ENCODE results near the gene SINHCAF. TPM values are rescaled to one million over a fixed set of nuclear protein-coding genes. Genes with fewer than 3 reads are reported as not detected.
"Not testable (repeated sequence)": the region's sequence is repeated elsewhere in the genome, so short reads cannot be mapped to it uniquely, and the experiment has no call there.

SINHCAF gene
- total RNA-seq, 4 donors from 2014 or later: 1.5 to 8.6 (median 2.8) TPM

GRCh38 chr12:31245822-31246469 is 80.0 kb downstream of the SINHCAF start:
- in situ Hi-C loops (cut with MboI; ENCODE audit: low sequenced_read_pairs in 4 of 4): loop anchor here in 1 of 4 donors (25.0 kb wide), 2 partner anchors 134 to 384 kb away; no protein-coding TSS in a partner anchor
- no peaks in the 10 kb centered on the region for H3K4me1 ChIP-seq
- H3K27ac ChIP-seq: no peak overlapping the region
- H3K27me3 ChIP-seq: no peaks in the 10 kb centered on the region
- intact Hi-C loops (cut with DNase I; ENCODE audit: low total_unique reads): no loop called here
- no peaks in the 10 kb centered on the region for H3K9me3 ChIP-seq
- H3K4me3 ChIP-seq: no peak overlapping the region
- TF ChIP-seq POLR2A (IDR thresholded peaks at IDR 0.05): no peak
- TF ChIP-seq, protein P1, sequence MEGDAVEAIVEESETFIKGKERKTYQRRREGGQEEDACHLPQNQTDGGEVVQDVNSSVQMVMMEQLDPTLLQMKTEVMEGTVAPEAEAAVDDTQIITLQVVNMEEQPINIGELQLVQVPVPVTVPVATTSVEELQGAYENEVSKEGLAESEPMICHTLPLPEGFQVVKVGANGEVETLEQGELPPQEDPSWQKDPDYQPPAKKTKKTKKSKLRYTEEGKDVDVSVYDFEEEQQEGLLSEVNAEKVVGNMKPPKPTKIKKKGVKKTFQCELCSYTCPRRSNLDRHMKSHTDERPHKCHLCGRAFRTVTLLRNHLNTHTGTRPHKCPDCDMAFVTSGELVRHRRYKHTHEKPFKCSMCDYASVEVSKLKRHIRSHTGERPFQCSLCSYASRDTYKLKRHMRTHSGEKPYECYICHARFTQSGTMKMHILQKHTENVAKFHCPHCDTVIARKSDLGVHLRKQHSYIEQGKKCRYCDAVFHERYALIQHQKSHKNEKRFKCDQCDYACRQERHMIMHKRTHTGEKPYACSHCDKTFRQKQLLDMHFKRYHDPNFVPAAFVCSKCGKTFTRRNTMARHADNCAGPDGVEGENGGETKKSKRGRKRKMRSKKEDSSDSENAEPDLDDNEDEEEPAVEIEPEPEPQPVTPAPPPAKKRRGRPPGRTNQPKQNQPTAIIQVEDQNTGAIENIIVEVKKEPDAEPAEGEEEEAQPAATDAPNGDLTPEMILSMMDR (IDR thresholded peaks at IDR 0.05 in 4 of 5, conservative IDR thresholded peaks at IDR 0.05 in 1 of 5): no peak
- DNase-seq (no peak), ATAC-seq (no peak)
- H3K36me3 ChIP-seq: no peaks in the 10 kb centered on the region

DNA sequence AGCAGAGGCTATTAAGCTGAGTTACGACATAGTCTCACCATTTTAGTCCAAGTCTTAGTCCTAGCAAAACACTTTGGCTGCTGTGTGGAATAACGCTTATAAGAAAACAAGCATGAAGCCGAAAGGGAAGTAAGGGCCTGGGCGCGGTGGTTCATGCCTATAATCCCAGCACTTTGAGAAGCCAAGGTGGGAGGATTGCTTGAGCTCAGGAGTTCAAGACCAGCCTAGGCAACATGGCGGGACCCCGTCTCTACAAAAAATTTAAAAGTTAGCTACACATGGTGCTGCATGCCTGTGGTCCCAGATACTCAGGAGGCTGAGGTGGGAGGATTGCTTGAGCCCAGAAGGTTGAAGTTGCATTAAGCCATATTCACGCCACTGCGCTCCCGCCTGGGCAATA is 83.5 kb downstream of the SINHCAF start:
- H3K27ac ChIP-seq; DNase-seq; H3K36me3 ChIP-seq; H3K4me1 ChIP-seq; H3K9me3 ChIP-seq; intact Hi-C loops (cut with DNase I; ENCODE audit: low total_unique reads); H3K27me3 ChIP-seq; H3K4me3 ChIP-seq; ATAC-seq: not testable (repeated sequence)
- in situ Hi-C loops (cut with MboI; ENCODE audit: low sequenced_read_pairs in 4 of 4): loop anchor here in 1 of 4 donors (25.0 kb wide), 2 partner anchors 130 to 380 kb away; no protein-coding TSS in a partner anchor

DNA sequence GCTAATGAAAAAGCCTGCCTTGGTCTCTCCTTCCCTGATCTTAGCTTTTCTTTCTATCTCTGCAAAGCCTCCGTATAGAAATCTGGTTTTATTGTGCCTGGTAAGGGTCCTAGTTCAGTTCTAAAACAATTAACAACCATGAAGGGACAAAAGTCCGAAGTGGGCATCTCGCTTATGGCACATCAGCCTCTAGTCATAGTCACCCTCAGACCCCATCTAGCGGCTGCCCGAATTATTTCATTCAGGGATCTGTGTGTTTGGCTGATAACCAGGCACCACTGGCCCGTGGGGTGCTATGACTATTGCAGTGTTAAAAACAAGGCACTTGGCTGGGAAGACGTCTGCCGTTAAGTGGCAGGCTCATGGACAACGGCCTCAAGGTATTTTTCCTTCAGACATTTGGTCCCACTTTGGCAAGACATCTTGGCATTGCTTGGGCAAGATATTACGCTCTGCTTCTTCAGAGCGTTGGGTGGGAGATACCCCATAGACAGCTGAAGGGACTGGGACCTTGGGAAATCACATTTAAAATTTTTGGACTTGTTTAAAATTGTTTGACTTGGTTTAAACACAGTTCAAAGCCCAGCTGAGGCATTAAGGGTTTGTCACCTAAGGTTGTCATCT is 87.1 kb downstream of the SINHCAF start:
- DNase-seq (peak in 1 of 2 donors; percentile 34), ATAC-seq (peak in 1 of 2 donors; percentile 69)
- H3K27ac ChIP-seq: no peak overlapping the region
- no peaks in the 10 kb centered on the region for H3K27me3 ChIP-seq
- in situ Hi-C loops (cut with MboI; ENCODE audit: low sequenced_read_pairs in 4 of 4): loop anchor here in 1 of 4 donors (25.0 kb wide), 2 partner anchors 127 to 377 kb away; no protein-coding TSS in a partner anchor
- intact Hi-C loops (cut with DNase I; ENCODE audit: low total_unique reads): loop anchor here (10.0 kb wide), 1 partner anchor 384 kb away; no protein-coding TSS in a partner anchor
- TF ChIP-seq POLR2A (IDR thresholded peaks at IDR 0.05): no peak
- TF ChIP-seq, protein P1 (IDR thresholded peaks at IDR 0.05 in 4 of 5, conservative IDR thresholded peaks at IDR 0.05 in 1 of 5): peak; percentile 27 to 57 (median 51)
- no peak overlapping the region for H3K4me3 ChIP-seq
- no peaks in the 10 kb centered on the region for H3K36me3 ChIP-seq
- H3K4me1 ChIP-seq: no peaks in the 10 kb centered on the region
- no peaks in the 10 kb centered on the region for H3K9me3 ChIP-seq

DNA sequence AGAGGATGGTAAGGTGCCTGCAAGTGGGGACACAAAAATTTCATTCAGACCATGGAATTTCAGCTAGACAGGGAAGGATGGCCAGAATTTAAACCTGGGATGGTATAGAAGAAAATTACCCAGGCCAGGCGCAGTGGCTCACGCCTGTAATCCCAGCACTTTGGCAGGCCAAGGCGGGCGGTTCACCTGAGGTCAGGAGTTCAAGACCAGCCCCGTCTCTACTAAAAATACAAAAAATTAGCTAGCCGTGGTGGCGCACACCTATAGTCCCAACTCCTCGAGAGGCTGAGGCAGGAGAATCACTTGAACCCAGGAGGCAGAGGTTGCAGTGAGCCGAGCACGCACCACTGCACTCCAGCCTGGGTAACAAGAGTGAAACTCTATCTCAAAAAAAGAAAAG is 87.6 kb downstream of the SINHCAF start:
- not testable (repeated sequence) for H3K4me1 ChIP-seq, H3K9me3 ChIP-seq, H3K36me3 ChIP-seq, H3K27me3 ChIP-seq, H3K4me3 ChIP-seq, H3K27ac ChIP-seq, DNase-seq, ATAC-seq
- intact Hi-C loops (cut with DNase I; ENCODE audit: low total_unique reads): loop anchor here (10.0 kb wide), 1 partner anchor 384 kb away; no protein-coding TSS in a partner anchor
- in situ Hi-C loops (cut with MboI; ENCODE audit: low sequenced_read_pairs in 4 of 4): loop anchor here in 1 of 4 donors (25.0 kb wide), 2 partner anchors 126 to 376 kb away; no protein-coding TSS in a partner anchor

GRCh38 chr12:31236998-31237637 is 88.8 kb downstream of the SINHCAF start:
- H3K4me1 ChIP-seq: no peaks in the 10 kb centered on the region
- H3K4me3 ChIP-seq: no peak overlapping the region
- no peaks in the 10 kb centered on the region for H3K36me3 ChIP-seq
- H3K27ac ChIP-seq: no peak overlapping the region
- ATAC-seq: no peak
- no peak for DNase-seq
- no peaks in the 10 kb centered on the region for H3K27me3 ChIP-seq
- no peak for TF ChIP-seq POLR2A (IDR thresholded peaks at IDR 0.05)
- TF ChIP-seq, protein P1 (IDR thresholded peaks at IDR 0.05 in 4 of 5, conservative IDR thresholded peaks at IDR 0.05 in 1 of 5): no peak
- intact Hi-C loops (cut with DNase I; ENCODE audit: low total_unique reads): loop anchor here (10.0 kb wide), 1 partner anchor 382 kb away; no protein-coding TSS in a partner anchor
- in situ Hi-C loops (cut with MboI; ENCODE audit: low sequenced_read_pairs in 4 of 4): loop anchor here in 1 of 4 donors (25.0 kb wide), 2 partner anchors 125 to 375 kb away; no protein-coding TSS in a partner anchor
- H3K9me3 ChIP-seq: no peaks in the 10 kb centered on the region

Measured in gastrocnemius medialis (tissue), 4 donors.